GM21381 (cell line): ENCODE data around the gene LRCH1.

Experiments
- ATAC-seq: cut with Tn5 transposase; IDR thresholded peaks from one replicate; pipeline ENCODE4 v1.9.1; 2021; ENCODE audit warnings: mild to moderate bottlenecking, moderate library complexity; ENCODE audit not compliant: unreplicated experiment

The LRCH1 gene

DNA sequence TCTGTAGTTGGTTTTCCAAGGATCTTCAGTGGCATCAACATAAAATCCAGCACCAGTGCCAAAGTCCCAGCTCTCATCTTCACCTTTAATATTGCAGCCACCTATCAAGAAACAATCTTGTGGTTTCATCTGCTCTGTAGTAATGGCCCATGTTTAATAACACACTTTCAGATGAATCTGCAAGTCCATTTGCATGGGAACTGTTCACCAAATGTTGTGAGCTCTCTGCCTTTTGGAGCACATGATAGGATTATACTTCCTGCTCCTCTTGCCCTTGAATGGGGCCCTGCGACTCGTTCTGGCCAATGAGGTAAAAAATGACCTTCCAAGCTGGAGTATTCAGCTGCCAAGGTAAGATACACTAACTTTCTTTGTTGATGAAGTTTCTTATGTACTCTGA lies 229.7 kb downstream of the LRCH1 start:
- ATAC-seq = no peak

- no peak for ATAC-seq
These were observed 230.5 kb downstream of the LRCH1 start for GRCh38 chr13:46783504-46783903.

GRCh38 chr13:46795321-46795720 lies 242.4 kb downstream of the LRCH1 start:
- ATAC-seq = no peak

- ATAC-seq = no peak
These were observed 243.2 kb downstream of the LRCH1 start for GRCh38 chr13:46796129-46796514.

GRCh38 chr13:46796515-46797474 lies 243.8 kb downstream of the LRCH1 start, which contains the start of gene ESD:
ESD (minus strand) TSS chr13:46797161; CDS start chr13:46791413, 5,748 bp downstream.
- ATAC-seq = peak; percentile 87

DNA sequence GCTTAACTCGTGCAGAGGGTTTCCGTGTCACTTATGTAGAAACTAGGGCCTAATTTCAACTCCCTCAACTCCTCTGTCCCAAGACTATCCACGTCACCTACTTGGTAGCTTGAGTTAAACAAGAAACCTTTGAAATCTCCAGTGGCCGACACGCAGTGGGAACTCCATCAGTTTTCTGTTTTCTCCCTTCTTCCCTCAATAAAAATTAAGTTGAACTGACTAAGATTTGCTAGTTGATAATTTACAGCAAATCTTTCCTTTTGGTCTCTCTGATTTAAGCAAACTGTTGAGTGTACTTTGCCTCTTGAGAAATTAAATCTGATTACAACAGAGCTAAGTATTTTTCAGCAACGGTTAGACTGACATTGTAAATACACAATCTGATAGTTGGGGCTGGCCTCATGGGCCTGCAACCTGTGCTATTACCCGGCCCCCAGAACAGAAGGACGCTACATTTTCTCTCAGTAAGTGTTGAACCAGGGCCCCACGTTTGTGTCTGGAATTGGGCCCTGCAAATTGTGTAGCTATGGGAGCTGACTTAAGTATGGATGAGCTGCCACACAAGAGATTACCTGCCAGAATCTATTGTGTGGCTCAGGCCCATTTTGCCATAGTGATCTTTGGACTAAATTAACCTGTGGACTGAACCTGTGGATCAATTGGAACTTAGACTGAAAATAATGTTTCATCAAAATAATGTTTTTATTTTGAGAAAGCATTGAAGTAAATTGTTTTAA lies 244.7 kb downstream of the LRCH1 start:
- no peak for ATAC-seq

DNA sequence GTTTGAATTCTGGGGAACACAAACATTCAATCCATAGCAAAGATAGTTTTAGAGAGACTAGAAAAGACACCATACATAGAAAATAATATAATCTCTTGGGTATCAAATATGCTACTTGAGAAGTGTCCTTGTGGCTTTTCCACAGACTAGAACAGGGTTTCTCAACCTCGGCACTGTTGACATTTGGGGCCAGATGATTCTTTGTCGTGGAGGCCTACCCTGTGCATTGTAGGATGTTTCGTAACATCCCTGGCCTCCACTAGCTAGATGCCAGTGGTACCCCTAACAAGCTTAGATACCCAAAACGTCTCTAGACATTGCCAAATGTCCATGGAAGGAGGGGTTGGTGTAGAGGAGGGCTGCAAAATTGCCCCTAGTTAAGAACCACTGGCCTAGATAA lies 246.2 kb downstream of the LRCH1 start:
- no peak for ATAC-seq

DNA sequence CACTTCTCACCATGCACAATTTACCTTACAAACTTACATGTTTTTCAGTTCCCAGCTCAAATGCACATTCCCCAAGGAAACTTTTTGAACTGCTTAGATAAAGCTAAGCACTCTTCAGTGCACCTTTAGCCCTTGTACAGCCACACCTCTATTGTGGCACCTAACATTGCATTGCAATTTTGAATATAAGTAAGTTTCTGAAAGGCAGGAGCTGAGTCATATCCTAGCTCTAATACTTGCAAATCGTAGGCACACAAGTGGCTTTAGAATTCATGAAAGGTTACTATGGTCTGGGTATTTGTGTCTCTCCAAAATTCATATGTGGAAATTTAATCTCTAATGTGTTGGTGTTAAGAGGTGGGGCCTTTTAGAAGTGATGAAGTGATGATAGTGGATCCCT lies 248.9 kb downstream of the LRCH1 start:
- ATAC-seq = no peak
